Mammary epithelial cell (primary cell): ENCODE data around the gene HPN.

Source experiments
- EZH2 ChIP-seq: IDR thresholded peaks from 2 replicates; pipeline ENCODE4 v1.6.1; 2012; ENCODE audit warnings: low read length, inconsistent platforms, borderline replicate concordance
- TF ChIP-seq, protein P1 (sequence below), 2 donors: IDR thresholded peaks in 1 of 2; conservative IDR thresholded peaks in 1 of 2; 2 replicates each; pipeline ENCODE4 v1.5.1; 2011 to 2012; ENCODE audit warnings: inconsistent platforms in 2 of 2, low read length in 2 of 2, mild to moderate bottlenecking in 2 of 2, control low read depth in 1 of 2, low read depth in 1 of 2; ENCODE audit not compliant: insufficient read depth in 1 of 2; ENCODE audit errors: extremely low read depth in 1 of 2

DNA sequence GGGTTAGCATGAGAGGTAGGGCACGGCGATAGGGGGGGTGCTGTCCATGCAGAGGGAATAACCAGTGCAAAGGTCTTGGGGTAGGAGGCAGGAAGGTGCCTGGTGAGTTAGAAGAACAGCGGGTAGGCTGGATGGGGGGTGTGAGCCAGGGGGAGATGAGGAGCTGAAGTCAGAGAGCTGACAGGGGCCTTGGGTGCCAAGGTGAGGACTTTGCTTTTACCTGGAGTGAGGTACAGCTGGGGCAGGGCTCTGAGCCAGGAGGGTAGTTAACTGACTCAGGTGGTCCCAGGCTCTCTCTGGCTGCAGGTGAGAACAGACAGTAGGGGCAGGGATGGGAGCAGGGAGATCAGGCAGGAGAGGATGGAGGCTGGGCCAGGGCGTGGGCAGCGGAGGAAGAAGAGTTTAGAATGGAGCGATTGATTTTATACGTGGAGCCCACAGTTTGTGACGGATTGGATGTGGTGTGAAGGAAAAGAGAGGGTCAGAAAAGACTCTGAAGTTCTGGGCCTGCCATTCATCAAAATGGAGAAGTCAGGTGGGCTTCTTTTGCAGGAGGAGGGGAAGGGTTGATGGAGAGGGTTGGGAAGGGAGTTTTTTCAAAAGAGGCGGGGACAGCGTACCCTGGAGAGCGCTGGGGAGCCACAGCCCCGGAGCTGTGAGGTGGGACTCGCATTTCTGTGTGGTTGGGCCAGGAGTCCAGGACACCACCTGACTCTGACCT is 42.6 kb upstream of the HPN start:
- TF ChIP-seq, protein P1, sequence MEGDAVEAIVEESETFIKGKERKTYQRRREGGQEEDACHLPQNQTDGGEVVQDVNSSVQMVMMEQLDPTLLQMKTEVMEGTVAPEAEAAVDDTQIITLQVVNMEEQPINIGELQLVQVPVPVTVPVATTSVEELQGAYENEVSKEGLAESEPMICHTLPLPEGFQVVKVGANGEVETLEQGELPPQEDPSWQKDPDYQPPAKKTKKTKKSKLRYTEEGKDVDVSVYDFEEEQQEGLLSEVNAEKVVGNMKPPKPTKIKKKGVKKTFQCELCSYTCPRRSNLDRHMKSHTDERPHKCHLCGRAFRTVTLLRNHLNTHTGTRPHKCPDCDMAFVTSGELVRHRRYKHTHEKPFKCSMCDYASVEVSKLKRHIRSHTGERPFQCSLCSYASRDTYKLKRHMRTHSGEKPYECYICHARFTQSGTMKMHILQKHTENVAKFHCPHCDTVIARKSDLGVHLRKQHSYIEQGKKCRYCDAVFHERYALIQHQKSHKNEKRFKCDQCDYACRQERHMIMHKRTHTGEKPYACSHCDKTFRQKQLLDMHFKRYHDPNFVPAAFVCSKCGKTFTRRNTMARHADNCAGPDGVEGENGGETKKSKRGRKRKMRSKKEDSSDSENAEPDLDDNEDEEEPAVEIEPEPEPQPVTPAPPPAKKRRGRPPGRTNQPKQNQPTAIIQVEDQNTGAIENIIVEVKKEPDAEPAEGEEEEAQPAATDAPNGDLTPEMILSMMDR (conservative IDR thresholded peaks at IDR 0.05 in 1 of 2, IDR thresholded peaks at IDR 0.05 in 1 of 2; ENCODE audit: extremely low read depth in 1 of 2, insufficient read depth in 1 of 2, low read depth in 1 of 2, low read length in 2 of 2): no peak
- no peak for TF ChIP-seq EZH2
